Head of caudate nucleus (tissue), 42 donors: Measurements from ENCODE around the gene KCNH8.

Source experiments
- DNase-seq, 42 donors: peaks; one replicate each; pipeline versions ENCODE4 v3.0.0 to v3.0.0-alpha.2; 2020 to 2021; ENCODE audit warnings: mixed read lengths in 7 of 42
- intact Hi-C: fragments of 100-400 bp; cut with DNase I; formaldehyde crosslinking; loops from one replicate; pipeline ENCODE4 v1.15.0; 2022

KCNH8 gene

GRCh38 chr3:19432669-19433068 lies 284.4 kb downstream of the KCNH8 start:
- no peak for DNase-seq
- intact Hi-C loops: no loop called here

DNA sequence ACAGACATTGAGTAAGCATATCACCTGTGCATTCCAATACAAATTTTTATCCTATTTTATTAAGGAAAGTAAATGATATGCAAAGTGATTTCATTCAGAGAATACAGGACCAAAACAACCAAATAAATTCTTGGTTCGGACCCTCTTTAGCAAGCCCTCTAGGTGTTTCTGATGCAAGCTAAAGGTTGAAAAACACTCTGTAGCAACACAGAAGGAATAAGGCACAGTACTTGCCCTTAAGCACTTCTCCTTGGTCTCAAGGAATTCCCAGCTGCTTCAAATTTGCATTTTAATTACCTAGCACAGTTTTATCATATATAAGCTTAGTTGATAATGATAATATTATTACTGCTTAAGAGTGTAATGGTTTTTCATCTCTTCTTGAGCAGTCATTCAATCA lies 288.4 kb downstream of the KCNH8 start:
- intact Hi-C loops: no loop called here
- DNase-seq: no peak

DNA sequence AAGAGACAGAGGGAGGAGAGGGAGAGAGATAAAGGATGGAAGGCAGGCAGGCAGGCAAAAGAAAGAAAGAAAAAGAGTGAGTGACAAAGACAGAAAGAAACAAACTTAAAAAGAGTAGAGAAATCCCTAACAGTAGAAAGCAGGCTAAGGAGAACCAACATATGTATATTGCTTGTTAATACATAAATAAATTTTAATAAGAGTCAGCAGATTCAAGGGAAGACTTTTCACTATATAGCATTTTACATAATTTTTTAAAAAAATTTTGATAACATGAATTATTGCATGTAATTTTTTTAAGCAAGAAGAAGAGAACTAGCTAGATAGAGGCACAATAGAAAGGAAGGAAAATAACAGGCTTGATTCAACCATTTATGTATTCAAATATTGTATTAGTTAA lies 291.6 kb downstream of the KCNH8 start:
- no peak for DNase-seq
- intact Hi-C loops: no loop called here

- intact Hi-C loops: no loop called here
- no peak for DNase-seq
Observed at GRCh38 chr3:19446138-19446537, 297.8 kb downstream of the KCNH8 start.

DNA sequence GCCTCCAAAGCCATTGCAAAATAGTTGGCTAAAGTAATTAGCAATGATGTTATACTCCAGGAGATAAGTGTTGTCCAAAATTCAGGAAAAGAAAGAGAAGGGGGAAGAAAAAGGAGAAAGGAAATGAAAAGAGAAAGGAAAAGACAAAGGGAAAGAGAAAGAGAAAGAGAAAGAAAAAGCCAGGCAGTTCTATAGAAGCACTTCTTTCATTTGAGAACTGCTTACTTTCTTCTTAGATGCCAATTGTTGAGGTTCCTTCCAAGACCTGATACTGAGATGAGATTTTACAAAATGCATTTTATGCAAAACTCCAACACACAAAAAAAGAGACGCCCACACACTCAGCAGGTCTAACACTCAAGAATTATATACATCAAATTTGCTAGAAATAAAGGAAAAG lies 298.4 kb downstream of the KCNH8 start:
- DNase-seq: no peak
- intact Hi-C loops: no loop called here

- DNase-seq: no peak
- intact Hi-C loops: no loop called here
Observed at GRCh38 chr3:19455546-19455945, 307.2 kb downstream of the KCNH8 start.

DNA sequence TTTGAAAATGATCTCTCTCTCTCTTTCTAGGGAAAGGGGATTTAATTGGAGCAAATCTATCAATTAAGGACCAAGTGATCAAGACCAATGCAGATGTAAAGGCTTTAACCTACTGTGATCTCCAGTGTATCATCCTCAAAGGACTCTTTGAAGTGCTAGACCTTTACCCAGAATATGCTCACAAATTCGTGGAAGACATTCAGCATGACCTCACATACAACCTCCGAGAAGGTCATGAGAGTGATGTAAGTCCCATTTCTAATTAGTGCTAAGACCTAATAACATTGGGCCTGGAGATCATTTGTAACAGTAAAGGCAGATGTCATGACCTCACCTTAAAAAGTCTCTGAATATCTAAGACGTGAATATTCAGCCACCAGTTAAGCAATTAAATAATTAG lies 308.4 kb downstream of the KCNH8 start:
- intact Hi-C loops: no loop called here

GRCh38 chr3:19457449-19457848 lies 309.1 kb downstream of the KCNH8 start:
- intact Hi-C loops: no loop called here
- DNase-seq: no peak

More for the DNA sequence above, 308.4 kb downstream of the KCNH8 start:
- DNase-seq: no peak

- DNase-seq: no peak
- intact Hi-C loops: no loop called here
Observed at GRCh38 chr3:19467761-19468160, 319.5 kb downstream of the KCNH8 start.

DNA sequence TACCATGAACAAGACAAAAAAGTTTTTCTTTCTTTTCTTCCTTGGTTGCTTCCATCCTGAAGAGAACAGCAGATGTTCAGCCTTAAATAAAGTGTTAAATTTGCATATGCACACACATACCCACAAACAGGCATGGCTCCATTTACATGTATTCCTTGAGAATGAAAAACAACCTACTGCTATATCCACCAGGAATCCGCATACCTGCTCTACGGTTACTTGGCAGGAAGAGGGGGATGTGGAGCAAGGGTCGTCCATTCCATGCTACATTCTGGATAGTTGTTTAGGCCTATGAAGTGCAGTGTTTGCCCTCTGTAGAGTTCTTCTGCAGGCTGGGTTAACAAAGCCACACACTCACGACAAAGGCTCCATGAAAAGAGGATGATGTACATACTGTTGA lies 322.8 kb downstream of the KCNH8 start:
- intact Hi-C loops: no loop called here
- no peak for DNase-seq

- intact Hi-C loops: no loop called here
- no peak for DNase-seq
Observed at GRCh38 chr3:19473971-19474580, 325.8 kb downstream of the KCNH8 start.

GRCh38 chr3:19476281-19476680 lies 328.0 kb downstream of the KCNH8 start:
- intact Hi-C loops: no loop called here
- DNase-seq: no peak

- no peak for DNase-seq
- intact Hi-C loops: no loop called here
Observed at GRCh38 chr3:19485267-19485666, 337.0 kb downstream of the KCNH8 start.

- intact Hi-C loops: no loop called here
- no peak for DNase-seq
Observed at GRCh38 chr3:19487386-19487785, 339.1 kb downstream of the KCNH8 start.

DNA sequence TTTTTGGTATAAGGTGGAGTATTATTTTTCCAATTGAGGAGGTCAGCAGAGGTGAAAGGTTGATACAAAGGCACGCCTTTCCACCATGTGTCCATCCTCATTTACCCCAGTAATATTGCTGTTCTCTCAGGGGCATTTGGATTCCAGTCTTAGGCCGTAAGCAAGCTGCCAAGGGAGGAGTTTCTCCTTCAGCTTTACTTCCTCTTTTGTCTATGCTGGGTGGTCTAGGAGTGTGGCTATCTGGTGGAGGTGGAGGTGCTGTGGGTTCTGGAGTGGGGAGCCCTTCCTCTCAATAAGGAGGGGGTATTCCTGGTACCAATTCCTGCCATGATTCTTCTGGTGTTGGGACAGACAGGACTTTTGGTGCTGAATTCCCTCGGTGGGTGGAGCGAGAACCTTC lies 340.6 kb downstream of the KCNH8 start:
- DNase-seq: no peak
- intact Hi-C loops: no loop called here

GRCh38 chr3:19489936-19490335 lies 341.6 kb downstream of the KCNH8 start:
- intact Hi-C loops: no loop called here
- DNase-seq: no peak

DNA sequence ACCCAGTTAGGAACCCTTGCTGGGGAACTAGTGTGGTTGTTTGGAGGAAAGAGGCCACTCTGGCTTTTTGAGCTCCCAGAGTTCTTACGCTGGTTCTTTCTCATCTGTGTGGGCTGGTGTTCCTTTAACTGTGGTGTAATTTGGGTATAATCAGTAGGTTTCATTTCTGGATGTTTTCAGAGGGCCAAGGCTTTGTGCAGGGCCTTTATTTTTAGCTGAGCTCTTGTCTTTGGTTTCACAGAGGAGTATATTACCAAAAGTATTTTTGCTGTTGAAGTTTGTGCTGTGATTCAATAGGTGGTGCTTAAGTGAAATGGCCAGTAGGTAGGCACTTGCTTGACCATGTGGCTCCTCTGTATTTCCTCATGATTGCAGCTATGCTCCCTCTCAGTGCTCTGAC lies 357.9 kb downstream of the KCNH8 start:
- DNase-seq: no peak
- intact Hi-C loops: no loop called here

DNA sequence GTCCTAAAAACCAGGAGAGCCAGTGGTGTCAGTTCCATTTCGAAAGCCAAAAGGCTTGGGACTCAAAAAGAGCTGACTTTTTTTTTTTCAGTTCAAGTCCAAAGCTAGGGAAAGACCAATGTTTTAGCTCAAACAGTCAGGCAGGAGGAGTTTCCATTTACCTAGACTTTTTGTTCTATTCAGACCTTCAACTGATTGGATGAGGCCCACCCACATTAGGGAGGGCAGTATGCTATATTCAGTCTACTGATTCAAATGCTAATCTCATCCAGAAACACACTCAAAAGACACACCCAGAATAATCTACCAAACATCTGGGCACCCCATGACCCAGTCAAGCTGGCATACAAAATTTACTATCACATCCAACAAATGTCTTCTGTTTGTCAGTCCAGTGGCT lies 374.0 kb downstream of the KCNH8 start:
- DNase-seq: no peak
- intact Hi-C loops: no loop called here

GRCh38 chr3:19526071-19526470 lies 377.8 kb downstream of the KCNH8 start:
- intact Hi-C loops: no loop called here

GRCh38 chr3:19527746-19528145 lies 379.4 kb downstream of the KCNH8 start:
- intact Hi-C loops: no loop called here
- no peak for DNase-seq

More at GRCh38 chr3:19526071-19526470, 377.8 kb downstream of the KCNH8 start:
- no peak for DNase-seq

DNA sequence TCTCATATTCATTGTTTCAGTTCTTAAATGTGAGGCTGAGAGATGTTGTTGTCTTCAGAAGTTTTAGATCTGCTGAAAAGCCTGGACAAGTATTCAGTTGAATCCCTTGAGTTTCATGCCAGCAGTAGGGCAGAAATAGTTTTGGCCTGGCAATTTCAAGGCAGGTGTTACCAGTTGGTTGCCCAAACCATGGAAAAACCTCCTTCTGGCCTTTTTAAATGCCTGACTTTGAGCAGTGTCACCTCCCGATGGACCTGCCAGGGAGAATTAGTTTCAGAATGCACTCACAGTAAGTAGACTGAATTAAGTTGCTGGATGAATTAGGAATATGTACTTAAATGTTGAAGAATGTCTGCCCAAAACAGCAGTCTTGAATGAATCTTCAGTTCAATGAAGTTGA lies 383.1 kb downstream of the KCNH8 start:
- intact Hi-C loops: no loop called here
- DNase-seq: no peak
